Naive thymus-derived CD4-positive, alpha-beta T cell (primary cell): ENCODE measurements around the gene TXNRD3. TPM values are rescaled to one million over a fixed set of nuclear protein-coding genes. Genes with fewer than 3 reads are reported as not detected.

Source experiments
- ATAC-seq: fragments of 150-1000 bp; cut with Tn5 transposase; 2 replicates; pipeline ENCODE4 v1.10.0; 2021; ENCODE audit warnings: mild to moderate bottlenecking, moderate library complexity
- CTCF ChIA-PET: fragments of 350-600 bp; sonication (Branson Sonifier 250); formaldehyde crosslinking; loops from one replicate; lab custom pipeline; 2021; ENCODE audit warnings: antibody characterized with exemption; lab: Charles Lee
- POLR2A ChIA-PET: fragments of 350-600 bp; sonication (Branson Sonifier 250); formaldehyde crosslinking; loops from one replicate; lab custom pipeline; 2021; ENCODE audit warnings: antibody characterized with exemption, inconsistent platforms; lab: Charles Lee
- DNase-seq, 9 donors: peaks; one replicate each; pipeline versions ENCODE4 v3.0.0 to v3.0.0-alpha.2; 2020 to 2022; ENCODE audit warnings: mixed read lengths in 1 of 9
- H3K27ac ChIP-seq: one replicate; pipeline ENCODE4 v1.7.0; 2013; ENCODE audit warnings: mild to moderate bottlenecking, low read depth, low read length, moderate library complexity
- H3K27me3 ChIP-seq, 2 donors: one replicate each; pipeline ENCODE4 v1.7.0; 2013; ENCODE audit warnings: low read length in 2 of 2, mild to moderate bottlenecking in 2 of 2, moderate library complexity in 2 of 2; ENCODE audit not compliant: control insufficient read depth in 2 of 2, insufficient read depth in 2 of 2
- H3K36me3 ChIP-seq, 3 experiments: 1 replicate in 2 of 3; 2 replicates in 1 of 3; pipeline ENCODE4 v1.7.0; 2013; ENCODE audit warnings: low read length in 3 of 3, mild to moderate bottlenecking in 3 of 3, moderate library complexity in 1 of 3; ENCODE audit not compliant: insufficient read depth in 3 of 3, control insufficient read depth in 2 of 3
- H3K4me1 ChIP-seq, 2 donors: one replicate each; pipeline ENCODE4 v1.7.0; 2013; ENCODE audit warnings: low read length in 2 of 2, mild to moderate bottlenecking in 2 of 2, moderate library complexity in 1 of 2; ENCODE audit not compliant: control insufficient read depth in 2 of 2, insufficient read depth in 2 of 2
- H3K4me3 ChIP-seq: 2 replicates; pipeline ENCODE4 v1.7.0; 2013; ENCODE audit warnings: mild to moderate bottlenecking, low read length
- H3K9me3 ChIP-seq, 3 experiments: 1 replicate in 2 of 3; 2 replicates in 1 of 3; pipeline ENCODE4 v1.7.0; 2013; ENCODE audit warnings: low read length in 3 of 3; ENCODE audit not compliant: control insufficient read depth in 2 of 3
- H3K27ac Mint-ChIP-seq, 9 donors: one replicate each; pipeline ENCODE4 v1.8.0; 2020 to 2022; ENCODE audit warnings: mixed read lengths in 9 of 9, mild to moderate bottlenecking in 8 of 9, moderate library complexity in 5 of 9, inconsistent platforms in 2 of 9
- H3K27me3 Mint-ChIP-seq, 5 donors: one replicate each; pipeline ENCODE4 v1.8.0; 2021 to 2022; ENCODE audit warnings: mixed read lengths in 5 of 5, mild to moderate bottlenecking in 1 of 5
- H3K36me3 Mint-ChIP-seq, 5 donors: one replicate each; pipeline ENCODE4 v1.8.0; 2020 to 2022; ENCODE audit warnings: mixed read lengths in 5 of 5, mild to moderate bottlenecking in 3 of 5, inconsistent platforms in 1 of 5
- H3K4me1 Mint-ChIP-seq, 7 donors: one replicate each; pipeline ENCODE4 v1.8.0; 2020 to 2022; ENCODE audit warnings: mixed read lengths in 7 of 7, mild to moderate bottlenecking in 3 of 7, inconsistent platforms in 1 of 7
- H3K4me3 Mint-ChIP-seq, 10 donors: one replicate each; pipeline ENCODE4 v1.8.0; 2020 to 2022; ENCODE audit warnings: mild to moderate bottlenecking in 10 of 10, mixed read lengths in 10 of 10, moderate library complexity in 6 of 10, inconsistent platforms in 2 of 10
- H3K9me3 Mint-ChIP-seq, 11 donors: one replicate each; pipeline ENCODE4 v1.8.0; 2020 to 2022; ENCODE audit warnings: mixed read lengths in 11 of 11, mild to moderate bottlenecking in 4 of 11, inconsistent platforms in 1 of 11, moderate library complexity in 1 of 11
- intact Hi-C, 2 donors: fragments of 100-400 bp; cut with micrococcal nuclease; formaldehyde crosslinking; loops; one replicate each; pipeline ENCODE4 v1.15.1; 2023
- polyA plus RNA-seq, 2 donors: library from polyadenylated mRNA; unstranded; fragments of 300-500 nt; fragmentation: Illumina TruSeq; gene quantifications; one replicate each; pipeline ENCODE4 v1.2.3, GENCODE V29; 2021
- total RNA-seq, 6 experiments: library from RNA in 5 of 6; stranded (reverse) in 5 of 6; gene quantifications; 1 replicate in 5 of 6; 2 replicates in 1 of 6; pipeline ENCODE4 v1.2.3 and lab custom pipeline; 2021 to 2026

The TXNRD3 gene
- total and polyA plus RNA-seq, 7 experiments from 2014 or later: 0.46 to 4.8 (median 4.3) TPM

- H3K4me3 Mint-ChIP-seq: peak overlapping the region in 6 of 10 donors; percentile 3 to 60 (median 30)
These were observed 41.3 kb downstream of the TXNRD3 start for GRCh38 chr3:126613479-126614188.

DNA sequence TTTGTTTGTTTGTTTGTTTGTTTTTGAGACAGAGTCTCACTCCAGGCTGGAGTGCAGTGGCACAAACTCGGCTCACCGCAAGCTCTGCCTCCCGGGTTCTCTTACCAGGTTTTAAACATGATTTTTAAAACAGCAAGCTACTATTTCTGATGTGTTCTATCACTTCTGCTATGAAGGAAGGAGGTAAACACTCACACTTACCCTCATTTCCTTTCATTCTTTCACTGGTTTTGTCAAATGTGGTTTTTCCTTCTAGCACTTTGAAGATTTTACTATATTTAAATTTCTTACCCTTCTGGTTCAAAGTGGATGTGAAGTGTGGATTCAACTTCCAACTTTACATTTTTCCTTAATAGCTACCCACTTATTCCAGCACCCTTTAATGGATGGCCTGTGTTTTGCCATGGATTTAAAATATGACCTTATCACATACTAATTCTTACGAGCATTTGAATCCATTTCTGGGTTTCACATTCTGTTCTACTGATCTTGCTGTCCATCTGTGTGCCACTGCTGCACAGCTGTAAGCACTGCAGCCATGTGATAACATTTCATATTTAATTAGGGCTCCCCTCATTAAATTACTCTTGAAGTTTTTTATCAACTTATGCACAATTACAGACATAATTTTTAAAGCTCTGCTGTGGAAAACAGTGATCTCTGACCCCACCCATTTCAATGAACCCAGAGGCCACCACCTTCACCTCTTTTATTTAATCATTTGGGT is 42.3 kb downstream of the TXNRD3 start:
- peak overlapping the region in 8 of 9 donors; percentile 2 to 86 (median 69) for H3K27ac Mint-ChIP-seq
- ChIA-PET CTCF (no interaction called here), POLR2A (no interaction called here)
- H3K36me3 Mint-ChIP-seq: peaks cover 0 to 44% (median 17%) of the 10 kb centered on the region in 5 donors
- H3K9me3 ChIP-seq: no peaks in the 10 kb centered on the region
- H3K4me3 Mint-ChIP-seq: peak overlapping the region in 6 of 10 donors; percentile 27 to 60 (median 56)
- no peak overlapping the region for H3K4me3 ChIP-seq
- H3K4me1 Mint-ChIP-seq: peaks cover 17 to 29% (median 21%) of the 10 kb centered on the region in 7 donors
- ATAC-seq: no peak
- H3K27me3 ChIP-seq: no peaks in the 10 kb centered on the region
- H3K9me3 Mint-ChIP-seq: peaks cover 0 to 2% (median 0%) of the 10 kb centered on the region in 11 donors
- intact Hi-C loops: no loop called here
- peaks cover 11% of the 10 kb centered on the region in 2 donors for H3K4me1 ChIP-seq
- no peak overlapping the region for H3K27ac ChIP-seq
- H3K36me3 ChIP-seq: peaks cover 0 to 14% (median 0%) of the 10 kb centered on the region in 3 experiments
- DNase-seq: peak in 1 of 9 donors; percentile 5
- H3K27me3 Mint-ChIP-seq: no peaks in the 10 kb centered on the region

More at GRCh38 chr3:126613479-126614188, 41.3 kb downstream of the TXNRD3 start:
- H3K27me3 ChIP-seq: no peaks in the 10 kb centered on the region
- H3K27ac Mint-ChIP-seq: peak overlapping the region in 8 of 9 donors; percentile 2 to 84 (median 60)
- peaks cover 0 to 10% (median 0%) of the 10 kb centered on the region in 3 experiments for H3K36me3 ChIP-seq
- peaks cover 10 to 11% of the 10 kb centered on the region in 2 donors for H3K4me1 ChIP-seq
- ChIA-PET POLR2A (no interaction called here), CTCF (no interaction called here)
- no peak overlapping the region for H3K27ac ChIP-seq
- DNase-seq: no peak
- ATAC-seq: peak; percentile 48
- H3K4me3 ChIP-seq: no peak overlapping the region
- H3K27me3 Mint-ChIP-seq: peaks cover 0 to 3% (median 0%) of the 10 kb centered on the region in 5 donors
- H3K9me3 Mint-ChIP-seq: peaks cover 0 to 2% (median 0%) of the 10 kb centered on the region in 11 donors
- peaks cover 0 to 42% (median 17%) of the 10 kb centered on the region in 5 donors for H3K36me3 Mint-ChIP-seq
- intact Hi-C loops: no loop called here
- no peaks in the 10 kb centered on the region for H3K9me3 ChIP-seq
- peaks cover 17 to 29% (median 21%) of the 10 kb centered on the region in 7 donors for H3K4me1 Mint-ChIP-seq

- Mint-ChIP-seq H3K27ac (no peak overlapping the region), H3K4me3 (no peak overlapping the region), H3K4me1 (peaks cover 14 to 25% (median 19%) of the 10 kb centered on the region in 7 donors), H3K36me3 (peaks cover 0 to 52% (median 27%) of the 10 kb centered on the region in 5 donors), H3K27me3 (no peaks in the 10 kb centered on the region), H3K9me3 (no peaks in the 10 kb centered on the region)
- POLR2A ChIA-PET: no interaction called here
- no peak overlapping the region for H3K4me3 ChIP-seq
- H3K9me3 ChIP-seq: no peaks in the 10 kb centered on the region
- ATAC-seq: no peak
- H3K27me3 ChIP-seq: no peaks in the 10 kb centered on the region
- H3K36me3 ChIP-seq: peaks cover 0 to 22% (median 0%) of the 10 kb centered on the region in 3 experiments
- intact Hi-C loops: no loop called here
- H3K27ac ChIP-seq: no peak overlapping the region
- peaks cover 11 to 14% of the 10 kb centered on the region in 2 donors for H3K4me1 ChIP-seq
- no peak for DNase-seq
- CTCF ChIA-PET: no interaction called here
These were observed 45.0 kb downstream of the TXNRD3 start for GRCh38 chr3:126609909-126610308.

GRCh38 chr3:126607214-126607908 is 47.6 kb downstream of the TXNRD3 start:
- no peak overlapping the region for H3K4me3 Mint-ChIP-seq
- H3K27me3 ChIP-seq: no peaks in the 10 kb centered on the region
- no peak overlapping the region for H3K27ac Mint-ChIP-seq
- CTCF ChIA-PET: no interaction called here
- H3K27me3 Mint-ChIP-seq: peaks cover 0 to 3% (median 0%) of the 10 kb centered on the region in 5 donors
- H3K36me3 ChIP-seq: peaks cover 0 to 22% (median 0%) of the 10 kb centered on the region in 3 experiments
- intact Hi-C loops: no loop called here
- H3K4me1 Mint-ChIP-seq: peaks cover 3 to 9% (median 4%) of the 10 kb centered on the region in 7 donors
- ATAC-seq (peak; percentile 92), DNase-seq (peak in 1 of 9 donors; percentile 26)
- H3K4me3 ChIP-seq: no peak overlapping the region
- no peaks in the 10 kb centered on the region for H3K9me3 ChIP-seq
- peaks cover 3 to 4% of the 10 kb centered on the region in 2 donors for H3K4me1 ChIP-seq
- no peak overlapping the region for H3K27ac ChIP-seq
- peaks cover 0 to 60% (median 30%) of the 10 kb centered on the region in 5 donors for H3K36me3 Mint-ChIP-seq
- POLR2A ChIA-PET: no interaction called here
- H3K9me3 Mint-ChIP-seq: peaks cover 0 to 4% (median 0%) of the 10 kb centered on the region in 11 donors

GRCh38 chr3:126606001-126606400 is 48.9 kb downstream of the TXNRD3 start:
- peaks cover 0 to 4% (median 0%) of the 10 kb centered on the region in 11 donors for H3K9me3 Mint-ChIP-seq
- H3K27ac Mint-ChIP-seq: no peak overlapping the region
- no peaks in the 10 kb centered on the region for H3K27me3 ChIP-seq
- ChIA-PET POLR2A (no interaction called here), CTCF (no interaction called here)
- H3K27me3 Mint-ChIP-seq: peaks cover 0 to 12% (median 3%) of the 10 kb centered on the region in 5 donors
- DNase-seq: no peak
- H3K27ac ChIP-seq: no peak overlapping the region
- H3K36me3 ChIP-seq: peaks cover 0 to 22% (median 0%) of the 10 kb centered on the region in 3 experiments
- no peak overlapping the region for H3K4me3 Mint-ChIP-seq
- ATAC-seq: no peak
- H3K4me1 ChIP-seq: peaks cover 0 to 3% of the 10 kb centered on the region in 2 donors
- H3K4me1 Mint-ChIP-seq: peaks cover 0 to 4% (median 0%) of the 10 kb centered on the region in 7 donors
- no peaks in the 10 kb centered on the region for H3K9me3 ChIP-seq
- H3K36me3 Mint-ChIP-seq: peaks cover 0 to 59% (median 30%) of the 10 kb centered on the region in 5 donors
- intact Hi-C loops: no loop called here
- H3K4me3 ChIP-seq: no peak overlapping the region

GRCh38 chr3:126604691-126605090 is 50.2 kb downstream of the TXNRD3 start:
- no peak overlapping the region for H3K4me3 ChIP-seq
- H3K4me3 Mint-ChIP-seq: no peak overlapping the region
- H3K36me3 ChIP-seq: peaks cover 0 to 20% (median 0%) of the 10 kb centered on the region in 3 experiments
- H3K36me3 Mint-ChIP-seq: peaks cover 0 to 46% (median 30%) of the 10 kb centered on the region in 5 donors
- H3K27me3 ChIP-seq: no peaks in the 10 kb centered on the region
- peaks cover 0 to 4% (median 0%) of the 10 kb centered on the region in 11 donors for H3K9me3 Mint-ChIP-seq
- no peak overlapping the region for H3K27ac ChIP-seq
- intact Hi-C loops: no loop called here
- H3K4me1 ChIP-seq: peaks cover 0 to 3% of the 10 kb centered on the region in 2 donors
- ATAC-seq: no peak
- CTCF ChIA-PET: no interaction called here
- peaks cover 0 to 4% (median 0%) of the 10 kb centered on the region in 7 donors for H3K4me1 Mint-ChIP-seq
- H3K27ac Mint-ChIP-seq: no peak overlapping the region
- POLR2A ChIA-PET: no interaction called here
- DNase-seq: no peak
- H3K9me3 ChIP-seq: no peaks in the 10 kb centered on the region
- peaks cover 0 to 22% (median 5%) of the 10 kb centered on the region in 5 donors for H3K27me3 Mint-ChIP-seq
